Measurements from ENCODE around the gene CD9.

The CD9 gene

GRCh38 chr12:6229224-6230218 is 29.3 kb downstream of the CD9 start:
- Histone ChIP-seq H3K27ac (ENCODE audit: low read length) (no peak overlapping the region), H3K79me2 (ENCODE audit: insufficient read depth, low read length) (no peaks in the 10 kb centered on the region), H2AFZ (ENCODE audit: low read depth, low read length) (no peak overlapping the region), H3K4me1 (ENCODE audit: insufficient read depth, low read length) (no peaks in the 10 kb centered on the region), H3K27me3 (ENCODE audit: insufficient read depth, low read length, poor library complexity) (peaks cover 6% of the 10 kb centered on the region), H3K4me3 (ENCODE audit: low read depth in 1 of 2, low read length in 2 of 2) (no peak overlapping the region), H3K36me3 (ENCODE audit: insufficient read depth, low read length) (no peaks in the 10 kb centered on the region), H3K9ac (ENCODE audit: low read depth, low read length) (no peak overlapping the region), H3K9me3 (ENCODE audit: insufficient read depth, low read length, severe bottlenecking) (no peaks in the 10 kb centered on the region), H4K20me1 (ENCODE audit: insufficient read depth, low read length) (no peaks in the 10 kb centered on the region), H3K4me2 (ENCODE audit: insufficient read depth, low read length) (no peak overlapping the region)
- ATAC-seq (ENCODE audit: insufficient read depth, low read depth) = no peak
- no peak for DNase-seq
- no peak for TF ChIP-seq EZH2 (IDR thresholded peaks at IDR 0.05; ENCODE audit: borderline replicate concordance, low read depth, low read length, severe bottlenecking)
- TF ChIP-seq CTCF (IDR thresholded peaks at IDR 0.05; ENCODE audit: borderline replicate concordance, extremely low read depth, low read length, poor library complexity, severe bottlenecking) = no peak

GRCh38 chr12:6230321-6231110 is 30.3 kb downstream of the CD9 start:
- Histone ChIP-seq H3K4me3 (ENCODE audit: low read depth in 1 of 2, low read length in 2 of 2) (no peak overlapping the region), H3K79me2 (ENCODE audit: insufficient read depth, low read length) (no peaks in the 10 kb centered on the region), H2AFZ (ENCODE audit: low read depth, low read length) (no peak overlapping the region), H4K20me1 (ENCODE audit: insufficient read depth, low read length) (no peaks in the 10 kb centered on the region), H3K27me3 (ENCODE audit: insufficient read depth, low read length, poor library complexity) (peaks cover 6% of the 10 kb centered on the region), H3K9ac (ENCODE audit: low read depth, low read length) (no peak overlapping the region), H3K36me3 (ENCODE audit: insufficient read depth, low read length) (no peaks in the 10 kb centered on the region), H3K4me1 (ENCODE audit: insufficient read depth, low read length) (no peaks in the 10 kb centered on the region), H3K9me3 (ENCODE audit: insufficient read depth, low read length, severe bottlenecking) (no peaks in the 10 kb centered on the region), H3K27ac (ENCODE audit: low read length) (no peak overlapping the region), H3K4me2 (ENCODE audit: insufficient read depth, low read length) (no peak overlapping the region)
- TF ChIP-seq EZH2 (IDR thresholded peaks at IDR 0.05; ENCODE audit: borderline replicate concordance, low read depth, low read length, severe bottlenecking) (no peak), CTCF (IDR thresholded peaks at IDR 0.05; ENCODE audit: borderline replicate concordance, extremely low read depth, low read length, poor library complexity, severe bottlenecking) (no peak)
- ATAC-seq (ENCODE audit: insufficient read depth, low read depth) (peak; percentile 77), DNase-seq (peak; percentile 50)

DNA sequence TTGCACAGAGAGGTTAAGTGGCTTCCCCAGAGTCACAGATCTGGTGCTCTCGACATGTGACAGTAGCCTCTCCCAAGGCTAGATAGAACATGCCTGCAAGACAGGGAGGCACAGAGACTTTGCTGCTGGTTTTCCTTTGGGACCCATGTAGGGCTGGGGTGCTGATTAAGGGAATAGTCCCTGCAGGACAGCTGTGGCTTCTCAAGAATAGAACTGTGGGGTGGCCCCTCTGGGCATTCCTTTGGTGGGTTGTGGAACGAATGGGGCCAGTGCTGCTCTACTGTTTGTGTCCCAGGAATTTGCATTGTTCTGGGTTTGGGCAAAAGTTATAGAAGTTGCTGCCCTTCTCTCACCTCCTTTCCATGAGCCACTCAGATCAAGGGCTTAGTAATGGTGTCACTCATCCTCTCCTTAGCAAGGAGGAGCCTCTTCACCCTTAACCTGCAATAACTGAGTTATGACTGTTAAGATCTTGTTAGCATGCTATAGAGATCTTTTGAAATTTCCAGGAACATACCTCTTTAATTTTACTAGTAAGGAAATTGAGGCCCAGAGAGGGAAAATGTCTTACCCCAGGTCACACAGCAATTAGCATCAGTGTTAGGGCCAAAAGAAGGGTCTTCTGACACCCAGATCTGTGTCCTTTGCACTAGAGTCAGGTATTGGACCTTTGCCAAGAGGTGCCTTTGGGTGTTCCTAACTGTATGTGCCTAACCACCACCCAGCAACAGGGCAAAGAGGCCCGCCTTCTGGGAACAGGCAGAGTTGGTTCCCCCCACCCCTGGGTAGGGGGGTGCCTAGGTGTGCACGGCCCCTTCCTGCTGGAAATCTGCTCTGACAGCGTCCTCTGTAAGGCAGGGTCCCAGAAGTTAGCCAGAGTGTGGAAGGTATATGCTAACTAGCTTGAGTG is 31.4 kb downstream of the CD9 start:
- TF ChIP-seq CTCF (IDR thresholded peaks at IDR 0.05; ENCODE audit: borderline replicate concordance, extremely low read depth, low read length, poor library complexity, severe bottlenecking) (no peak), EZH2 (IDR thresholded peaks at IDR 0.05; ENCODE audit: borderline replicate concordance, low read depth, low read length, severe bottlenecking) (no peak)
- Histone ChIP-seq H3K27me3 (ENCODE audit: insufficient read depth, low read length, poor library complexity) (peaks cover 6% of the 10 kb centered on the region), H3K4me1 (ENCODE audit: insufficient read depth, low read length) (no peaks in the 10 kb centered on the region), H4K20me1 (ENCODE audit: insufficient read depth, low read length) (no peaks in the 10 kb centered on the region), H3K36me3 (ENCODE audit: insufficient read depth, low read length) (no peaks in the 10 kb centered on the region), H2AFZ (ENCODE audit: low read depth, low read length) (no peak overlapping the region), H3K27ac (ENCODE audit: low read length) (no peak overlapping the region), H3K9ac (ENCODE audit: low read depth, low read length) (no peak overlapping the region), H3K4me2 (ENCODE audit: insufficient read depth, low read length) (no peak overlapping the region), H3K9me3 (ENCODE audit: insufficient read depth, low read length, severe bottlenecking) (no peaks in the 10 kb centered on the region), H3K79me2 (ENCODE audit: insufficient read depth, low read length) (no peaks in the 10 kb centered on the region), H3K4me3 (ENCODE audit: low read depth in 1 of 2, low read length in 2 of 2) (no peak overlapping the region)
- no peak for ATAC-seq (ENCODE audit: insufficient read depth, low read depth)
- DNase-seq = no peak

Data from DND-41 (cell line).